Measurements from ENCODE around the gene CHRM5.

DNA sequence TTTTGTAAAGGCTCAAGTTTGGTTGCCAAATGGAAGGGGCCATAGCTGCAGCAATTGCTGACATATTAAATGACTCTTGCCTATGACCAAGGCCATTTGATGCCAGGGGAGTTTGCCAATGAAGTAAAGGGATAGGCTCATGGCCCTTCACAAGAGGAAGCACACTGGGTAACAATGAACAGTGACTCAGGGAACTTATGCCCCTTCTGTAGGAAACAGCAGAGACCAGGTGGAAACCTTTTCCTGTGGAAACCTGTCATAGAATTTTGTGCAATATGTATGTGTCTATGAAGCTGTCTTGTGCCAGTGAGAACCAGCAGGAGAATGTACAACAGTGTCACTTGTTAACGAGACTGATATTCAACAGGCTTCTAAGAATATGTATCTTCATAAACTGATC lies 96.1 kb downstream of the CHRM5 start:
- TF ChIP-seq, protein P1, sequence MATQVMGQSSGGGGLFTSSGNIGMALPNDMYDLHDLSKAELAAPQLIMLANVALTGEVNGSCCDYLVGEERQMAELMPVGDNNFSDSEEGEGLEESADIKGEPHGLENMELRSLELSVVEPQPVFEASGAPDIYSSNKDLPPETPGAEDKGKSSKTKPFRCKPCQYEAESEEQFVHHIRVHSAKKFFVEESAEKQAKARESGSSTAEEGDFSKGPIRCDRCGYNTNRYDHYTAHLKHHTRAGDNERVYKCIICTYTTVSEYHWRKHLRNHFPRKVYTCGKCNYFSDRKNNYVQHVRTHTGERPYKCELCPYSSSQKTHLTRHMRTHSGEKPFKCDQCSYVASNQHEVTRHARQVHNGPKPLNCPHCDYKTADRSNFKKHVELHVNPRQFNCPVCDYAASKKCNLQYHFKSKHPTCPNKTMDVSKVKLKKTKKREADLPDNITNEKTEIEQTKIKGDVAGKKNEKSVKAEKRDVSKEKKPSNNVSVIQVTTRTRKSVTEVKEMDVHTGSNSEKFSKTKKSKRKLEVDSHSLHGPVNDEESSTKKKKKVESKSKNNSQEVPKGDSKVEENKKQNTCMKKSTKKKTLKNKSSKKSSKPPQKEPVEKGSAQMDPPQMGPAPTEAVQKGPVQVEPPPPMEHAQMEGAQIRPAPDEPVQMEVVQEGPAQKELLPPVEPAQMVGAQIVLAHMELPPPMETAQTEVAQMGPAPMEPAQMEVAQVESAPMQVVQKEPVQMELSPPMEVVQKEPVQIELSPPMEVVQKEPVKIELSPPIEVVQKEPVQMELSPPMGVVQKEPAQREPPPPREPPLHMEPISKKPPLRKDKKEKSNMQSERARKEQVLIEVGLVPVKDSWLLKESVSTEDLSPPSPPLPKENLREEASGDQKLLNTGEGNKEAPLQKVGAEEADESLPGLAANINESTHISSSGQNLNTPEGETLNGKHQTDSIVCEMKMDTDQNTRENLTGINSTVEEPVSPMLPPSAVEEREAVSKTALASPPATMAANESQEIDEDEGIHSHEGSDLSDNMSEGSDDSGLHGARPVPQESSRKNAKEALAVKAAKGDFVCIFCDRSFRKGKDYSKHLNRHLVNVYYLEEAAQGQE (IDR thresholded peaks at IDR 0.05; ENCODE audit: borderline replicate concordance) = no peak
- TF ChIP-seq, protein P1 (CRISPR knock-in tag; IDR thresholded peaks at IDR 0.05; ENCODE audit: low read depth) = no peak
- TF ChIP-seq, protein P2, sequence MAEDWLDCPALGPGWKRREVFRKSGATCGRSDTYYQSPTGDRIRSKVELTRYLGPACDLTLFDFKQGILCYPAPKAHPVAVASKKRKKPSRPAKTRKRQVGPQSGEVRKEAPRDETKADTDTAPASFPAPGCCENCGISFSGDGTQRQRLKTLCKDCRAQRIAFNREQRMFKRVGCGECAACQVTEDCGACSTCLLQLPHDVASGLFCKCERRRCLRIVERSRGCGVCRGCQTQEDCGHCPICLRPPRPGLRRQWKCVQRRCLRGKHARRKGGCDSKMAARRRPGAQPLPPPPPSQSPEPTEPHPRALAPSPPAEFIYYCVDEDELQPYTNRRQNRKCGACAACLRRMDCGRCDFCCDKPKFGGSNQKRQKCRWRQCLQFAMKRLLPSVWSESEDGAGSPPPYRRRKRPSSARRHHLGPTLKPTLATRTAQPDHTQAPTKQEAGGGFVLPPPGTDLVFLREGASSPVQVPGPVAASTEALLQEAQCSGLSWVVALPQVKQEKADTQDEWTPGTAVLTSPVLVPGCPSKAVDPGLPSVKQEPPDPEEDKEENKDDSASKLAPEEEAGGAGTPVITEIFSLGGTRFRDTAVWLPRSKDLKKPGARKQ (CRISPR knock-in tag; IDR thresholded peaks at IDR 0.05) = no peak
- TF ChIP-seq MYC (IDR thresholded peaks at IDR 0.05; ENCODE audit: low read depth, low read length) (no peak), MYC (CRISPR knock-in tag; IDR thresholded peaks at IDR 0.05; ENCODE audit: borderline replicate concordance, low read depth) (no peak), ZC3H8 (IDR thresholded peaks at IDR 0.05) (no peak), ELF4 (CRISPR knock-in tag; IDR thresholded peaks at IDR 0.05) (no peak), CEBPB (tag; IDR thresholded peaks at IDR 0.05) (no peak), PTTG1 (tag; IDR thresholded peaks at IDR 0.05; ENCODE audit: low read depth) (no peak), FOXJ3 (CRISPR knock-in tag; IDR thresholded peaks at IDR 0.05) (no peak), JUND (IDR thresholded peaks at IDR 0.05; ENCODE audit: borderline replicate concordance, low read depth, low read length) (no peak), JUND (tag; IDR thresholded peaks at IDR 0.05; ENCODE audit: borderline replicate concordance, low read depth, low read length) (no peak)
- TF ChIP-seq, protein P3, sequence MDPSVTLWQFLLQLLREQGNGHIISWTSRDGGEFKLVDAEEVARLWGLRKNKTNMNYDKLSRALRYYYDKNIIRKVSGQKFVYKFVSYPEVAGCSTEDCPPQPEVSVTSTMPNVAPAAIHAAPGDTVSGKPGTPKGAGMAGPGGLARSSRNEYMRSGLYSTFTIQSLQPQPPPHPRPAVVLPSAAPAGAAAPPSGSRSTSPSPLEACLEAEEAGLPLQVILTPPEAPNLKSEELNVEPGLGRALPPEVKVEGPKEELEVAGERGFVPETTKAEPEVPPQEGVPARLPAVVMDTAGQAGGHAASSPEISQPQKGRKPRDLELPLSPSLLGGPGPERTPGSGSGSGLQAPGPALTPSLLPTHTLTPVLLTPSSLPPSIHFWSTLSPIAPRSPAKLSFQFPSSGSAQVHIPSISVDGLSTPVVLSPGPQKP (CRISPR knock-in tag; IDR thresholded peaks at IDR 0.05) = no peak
- TF ChIP-seq, protein P4, sequence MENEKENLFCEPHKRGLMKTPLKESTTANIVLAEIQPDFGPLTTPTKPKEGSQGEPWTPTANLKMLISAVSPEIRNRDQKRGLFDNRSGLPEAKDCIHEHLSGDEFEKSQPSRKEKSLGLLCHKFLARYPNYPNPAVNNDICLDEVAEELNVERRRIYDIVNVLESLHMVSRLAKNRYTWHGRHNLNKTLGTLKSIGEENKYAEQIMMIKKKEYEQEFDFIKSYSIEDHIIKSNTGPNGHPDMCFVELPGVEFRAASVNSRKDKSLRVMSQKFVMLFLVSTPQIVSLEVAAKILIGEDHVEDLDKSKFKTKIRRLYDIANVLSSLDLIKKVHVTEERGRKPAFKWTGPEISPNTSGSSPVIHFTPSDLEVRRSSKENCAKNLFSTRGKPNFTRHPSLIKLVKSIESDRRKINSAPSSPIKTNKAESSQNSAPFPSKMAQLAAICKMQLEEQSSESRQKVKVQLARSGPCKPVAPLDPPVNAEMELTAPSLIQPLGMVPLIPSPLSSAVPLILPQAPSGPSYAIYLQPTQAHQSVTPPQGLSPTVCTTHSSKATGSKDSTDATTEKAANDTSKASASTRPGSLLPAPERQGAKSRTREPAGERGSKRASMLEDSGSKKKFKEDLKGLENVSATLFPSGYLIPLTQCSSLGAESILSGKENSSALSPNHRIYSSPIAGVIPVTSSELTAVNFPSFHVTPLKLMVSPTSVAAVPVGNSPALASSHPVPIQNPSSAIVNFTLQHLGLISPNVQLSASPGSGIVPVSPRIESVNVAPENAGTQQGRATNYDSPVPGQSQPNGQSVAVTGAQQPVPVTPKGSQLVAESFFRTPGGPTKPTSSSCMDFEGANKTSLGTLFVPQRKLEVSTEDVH (IDR thresholded peaks at IDR 0.05; ENCODE audit: low read depth, partially characterized antibody) = no peak

Measured in K562 (cell line).